Tibial artery (tissue), 4 donors: ENCODE measurements around the gene ADGRG3.
A peak's percentile ranks its signal among the peaks of the same experiment; 100 is the strongest.

Experiments used
- DNase-seq, 2 donors: peaks; one replicate each; pipeline ENCODE4 v3.0.0-alpha.2; 2019
- H3K27ac ChIP-seq, 2 donors: fragments of 200-600 bp; sonication (generic) in 1 of 2; 1 replicate in 1 of 2; 2 replicates in 1 of 2; pipeline ENCODE4 v1.5.1; 2018 to 2019; ENCODE audit warnings: mild to moderate bottlenecking in 1 of 2
- H3K27me3 ChIP-seq, 2 donors: fragments of 200-600 bp; sonication (generic) in 1 of 2; one replicate each; pipeline versions ENCODE4 v1.5.1 to v1.6.0; 2016 to 2019
- H3K36me3 ChIP-seq, 3 donors: fragments of 200-600 bp; sonication (generic) in 2 of 3; one replicate each; pipeline ENCODE4 v1.5.1; 2016 to 2019; ENCODE audit warnings: mild to moderate bottlenecking in 2 of 3
- H3K4me1 ChIP-seq, 4 donors: fragments of 200-600 bp; sonication (generic) in 2 of 4; 1 replicate in 3 of 4; 2 replicates in 1 of 4; pipeline ENCODE4 v1.5.1; 2016 to 2019
- H3K4me3 ChIP-seq, 2 donors: fragments of 200-600 bp; sonication (generic) in 1 of 2; 1 replicate in 1 of 2; 2 replicates in 1 of 2; pipeline ENCODE4 v1.5.1; 2018 to 2019; ENCODE audit warnings: mild to moderate bottlenecking in 2 of 2
- H3K9me3 ChIP-seq, 3 donors: fragments of 200-600 bp; sonication (generic) in 1 of 3; one replicate each; pipeline ENCODE4 v1.5.1; 2016 to 2019
- CTCF ChIP-seq, 2 experiments: fragments of 200-600 bp in 1 of 2; fragments of 450-650 bp in 1 of 2; IDR thresholded peaks; one replicate each; pipeline ENCODE4 v1.5.1; 2017 to 2019; ENCODE audit warnings: antibody characterized with exemption in 2 of 2, mild to moderate bottlenecking in 1 of 2, moderate library complexity in 1 of 2
- intact Hi-C: fragments of 100-400 bp; cut with DNase I; formaldehyde crosslinking; loops from one replicate; pipeline ENCODE4 v1.15.0; 2023; ENCODE audit warnings: low total_unique reads

The ADGRG3 gene

GRCh38 chr16:57621521-57622271, 46.4 kb upstream of the ADGRG3 start:
- H3K4me1 ChIP-seq: peaks cover 0 to 27% (median 0%) of the 10 kb centered on the region in 4 donors
- no peak for TF ChIP-seq CTCF (IDR thresholded peaks at IDR 0.05)
- H3K9me3 ChIP-seq: no peaks in the 10 kb centered on the region
- H3K27ac ChIP-seq: no peak overlapping the region
- no peaks in the 10 kb centered on the region for H3K36me3 ChIP-seq
- no peak overlapping the region for H3K4me3 ChIP-seq
- peak in 1 of 2 donors; percentile 48 for DNase-seq
- peaks cover 0 to 21% of the 10 kb centered on the region in 2 donors for H3K27me3 ChIP-seq
- intact Hi-C loops: no loop called here

GRCh38 chr16:57622361-57623250, 45.5 kb upstream of the ADGRG3 start:
- no peak overlapping the region for H3K27ac ChIP-seq
- peaks cover 0 to 28% (median under 1%) of the 10 kb centered on the region in 4 donors for H3K4me1 ChIP-seq
- DNase-seq: peak in 1 of 2 donors; percentile 61

GRCh38 chr16:57623251-57624043, 44.7 kb upstream of the ADGRG3 start:
- intact Hi-C loops: no loop called here
- H3K9me3 ChIP-seq: no peaks in the 10 kb centered on the region
- peaks cover 0 to 36% (median 8%) of the 10 kb centered on the region in 4 donors for H3K4me1 ChIP-seq
- H3K27ac ChIP-seq: no peak overlapping the region
- DNase-seq: no peak
- H3K27me3 ChIP-seq: peaks cover 0 to 35% of the 10 kb centered on the region in 2 donors
- no peak for TF ChIP-seq CTCF (IDR thresholded peaks at IDR 0.05)
- H3K4me3 ChIP-seq: no peak overlapping the region
- no peaks in the 10 kb centered on the region for H3K36me3 ChIP-seq

More at GRCh38 chr16:57622361-57623250, 45.5 kb upstream of the ADGRG3 start:
- Histone ChIP-seq H3K9me3 (no peaks in the 10 kb centered on the region), H3K36me3 (no peaks in the 10 kb centered on the region), H3K27me3 (peaks cover 0 to 28% of the 10 kb centered on the region in 2 donors), H3K4me3 (no peak overlapping the region)
- no peak for TF ChIP-seq CTCF (IDR thresholded peaks at IDR 0.05)
- intact Hi-C loops: no loop called here

GRCh38 chr16:57624044-57624688, 43.9 kb upstream of the ADGRG3 start:
- TF ChIP-seq CTCF (IDR thresholded peaks at IDR 0.05): no peak
- H3K9me3 ChIP-seq: no peaks in the 10 kb centered on the region
- peaks cover 0 to 39% (median 11%) of the 10 kb centered on the region in 4 donors for H3K4me1 ChIP-seq
- no peaks in the 10 kb centered on the region for H3K36me3 ChIP-seq
- no peak overlapping the region for H3K27ac ChIP-seq
- H3K27me3 ChIP-seq: peaks cover 0 to 41% of the 10 kb centered on the region in 2 donors
- intact Hi-C loops: no loop called here
- no peak overlapping the region for H3K4me3 ChIP-seq
- no peak for DNase-seq
